Keratinocyte (primary cell): ENCODE data around the gene SYCE3. TPM values are rescaled to one million over a fixed set of nuclear protein-coding genes. Genes with fewer than 3 reads are reported as not detected.

ENCODE experiments used
- DNase-seq: peaks from one replicate; pipeline ENCODE4 v3.0.0-alpha.2; 2011; ENCODE audit warnings: low read depth, missing footprints, low spot score
- FAIRE-seq: peaks from 2 replicates; lab custom pipeline; 2011; peaks lifted over from hg19 to GRCh38; lab: Jason Lieb, UNC
- H2AFZ ChIP-seq: 2 replicates; pipeline ENCODE4 v1.6.0; 2012; ENCODE audit warnings: low read length, control low read depth, inconsistent platforms; ENCODE audit not compliant: control insufficient read depth
- H3K27ac ChIP-seq: 2 replicates; pipeline ENCODE4 v1.5.1; 2011; ENCODE audit warnings: low read length; ENCODE audit not compliant: control insufficient read depth, insufficient read depth
- H3K27me3 ChIP-seq: 3 replicates; pipeline ENCODE4 v1.6.0; 2011; ENCODE audit warnings: low read length; ENCODE audit not compliant: control insufficient read depth, insufficient read depth; ENCODE audit errors: extremely low read depth
- H3K36me3 ChIP-seq, 2 experiments: 2 replicates in 1 of 2; 3 replicates in 1 of 2; pipeline ENCODE4 v1.5.1; 2011; ENCODE audit warnings: low read length in 2 of 2, mild to moderate bottlenecking in 1 of 2; ENCODE audit not compliant: control insufficient read depth in 2 of 2, insufficient read depth in 2 of 2; ENCODE audit errors: extremely low read depth in 1 of 2
- H3K4me1 ChIP-seq: 3 replicates; pipeline ENCODE4 v1.5.1; 2011; ENCODE audit warnings: low read length; ENCODE audit not compliant: control insufficient read depth, insufficient read depth; ENCODE audit errors: extremely low read depth
- H3K4me2 ChIP-seq: 3 replicates; pipeline ENCODE4 v1.6.0; 2011; ENCODE audit warnings: low read depth, low read length; ENCODE audit not compliant: control insufficient read depth, insufficient read depth; ENCODE audit errors: extremely low read depth
- H3K4me3 ChIP-seq, 3 experiments: fragments of 200-600 bp in 1 of 3; sonication (generic) in 1 of 3; 2 replicates in 2 of 3; 3 replicates in 1 of 3; pipeline ENCODE4 v1.5.1; 2011 to 2016; ENCODE audit warnings: low read length in 3 of 3, mild to moderate bottlenecking in 3 of 3, control low read depth in 2 of 3, inconsistent platforms in 1 of 3, low read depth in 1 of 3, mixed read lengths in 1 of 3, mixed run types in 1 of 3, moderate library complexity in 1 of 3; ENCODE audit not compliant: control insufficient read depth in 2 of 3, insufficient read depth in 2 of 3; ENCODE audit errors: extremely low read depth in 1 of 3
- H3K79me2 ChIP-seq: 2 replicates; pipeline ENCODE4 v1.6.0; 2012; ENCODE audit warnings: low read length; ENCODE audit not compliant: control insufficient read depth, insufficient read depth
- H3K9ac ChIP-seq: 3 replicates; pipeline ENCODE4 v1.6.0; 2011; ENCODE audit warnings: low read length; ENCODE audit not compliant: control insufficient read depth, insufficient read depth; ENCODE audit errors: extremely low read depth
- H3K9me1 ChIP-seq: 3 replicates; pipeline ENCODE4 v1.6.0; 2011; ENCODE audit warnings: low read length; ENCODE audit not compliant: control insufficient read depth, insufficient read depth; ENCODE audit errors: extremely low read depth
- H3K9me3 ChIP-seq: 2 replicates; pipeline ENCODE4 v1.5.1; 2012; ENCODE audit warnings: low read depth, low read length; ENCODE audit not compliant: control insufficient read depth
- H4K20me1 ChIP-seq: 3 replicates; pipeline ENCODE4 v1.6.0; 2011; ENCODE audit warnings: low read length; ENCODE audit not compliant: control insufficient read depth, insufficient read depth; ENCODE audit errors: extremely low read depth
- EZH2 ChIP-seq: IDR thresholded peaks from one replicate; pipeline ENCODE4 v1.6.1; 2012; ENCODE audit warnings: inconsistent platforms, mild to moderate bottlenecking, low read length, moderate library complexity
- dilution Hi-C: fragments of 300-500 bp; cut with MboI; formaldehyde crosslinking; loops from one replicate; pipeline ENCODE4 v1.7.0; 2020; ENCODE audit warnings: low sequenced_read_pairs; ENCODE audit not compliant: extremely low pct_ligation_motif_present
- polyA plus RNA-seq, 5 experiments: library from polyadenylated mRNA; depleted of rRNA in 3 of 5; stranded (reverse) in 3 of 5; stranded (forward) in 1 of 5; unstranded in 1 of 5; fragments of >200 nt; gene quantifications; 1 replicate in 1 of 5; 2 replicates in 3 of 5; 3 replicates in 1 of 5; pipeline versions ENCODE4 v1.2.1 to v1.2.3, GENCODE V29; 2011 to 2012; ENCODE audit warnings: missing spikeins in 2 of 5, low read depth in 1 of 5, low replicate concordance in 1 of 5
- TF ChIP-seq, protein P1 (sequence below), 3 experiments: IDR thresholded peaks in 1 of 3; conservative IDR thresholded peaks in 1 of 3; optimal IDR thresholded peaks in 1 of 3; 2 replicates in 2 of 3; 3 replicates in 1 of 3; pipeline versions ENCODE3 to v1.5.1; 2011; ENCODE audit warnings: low read length in 3 of 3, mild to moderate bottlenecking in 3 of 3, moderate library complexity in 2 of 3, control low read depth in 1 of 3, inconsistent platforms in 1 of 3; ENCODE audit not compliant: insufficient read depth in 2 of 3; ENCODE audit errors: extremely low read depth in 1 of 3

SYCE3 gene
- polyA plus RNA-seq, 1 donor (not counting 4 experiments of a cell fraction or from before 2014, with no cell fraction given) = 0.17 TPM

- Histone ChIP-seq H3K27me3 (no peaks in the 10 kb centered on the region), H3K4me2 (no peak overlapping the region), H4K20me1 (no peaks in the 10 kb centered on the region), H3K9me1 (no peaks in the 10 kb centered on the region), H3K9me3 (no peaks in the 10 kb centered on the region), H3K9ac (no peak overlapping the region), H3K36me3 (peaks cover 16 to 22% of the 10 kb centered on the region in 2 experiments), H3K27ac (no peak overlapping the region), H3K79me2 (peaks cover 24% of the 10 kb centered on the region), H3K4me3 (no peak overlapping the region), H2AFZ (no peak overlapping the region), H3K4me1 (no peaks in the 10 kb centered on the region)
- FAIRE-seq (no peak), DNase-seq (no peak)
- TF ChIP-seq, protein P1, sequence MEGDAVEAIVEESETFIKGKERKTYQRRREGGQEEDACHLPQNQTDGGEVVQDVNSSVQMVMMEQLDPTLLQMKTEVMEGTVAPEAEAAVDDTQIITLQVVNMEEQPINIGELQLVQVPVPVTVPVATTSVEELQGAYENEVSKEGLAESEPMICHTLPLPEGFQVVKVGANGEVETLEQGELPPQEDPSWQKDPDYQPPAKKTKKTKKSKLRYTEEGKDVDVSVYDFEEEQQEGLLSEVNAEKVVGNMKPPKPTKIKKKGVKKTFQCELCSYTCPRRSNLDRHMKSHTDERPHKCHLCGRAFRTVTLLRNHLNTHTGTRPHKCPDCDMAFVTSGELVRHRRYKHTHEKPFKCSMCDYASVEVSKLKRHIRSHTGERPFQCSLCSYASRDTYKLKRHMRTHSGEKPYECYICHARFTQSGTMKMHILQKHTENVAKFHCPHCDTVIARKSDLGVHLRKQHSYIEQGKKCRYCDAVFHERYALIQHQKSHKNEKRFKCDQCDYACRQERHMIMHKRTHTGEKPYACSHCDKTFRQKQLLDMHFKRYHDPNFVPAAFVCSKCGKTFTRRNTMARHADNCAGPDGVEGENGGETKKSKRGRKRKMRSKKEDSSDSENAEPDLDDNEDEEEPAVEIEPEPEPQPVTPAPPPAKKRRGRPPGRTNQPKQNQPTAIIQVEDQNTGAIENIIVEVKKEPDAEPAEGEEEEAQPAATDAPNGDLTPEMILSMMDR (optimal IDR thresholded peaks at IDR 0.05 in 1 of 3, IDR thresholded peaks at IDR 0.05 in 1 of 3, conservative IDR thresholded peaks at IDR 0.05 in 1 of 3; ENCODE audit: extremely low read depth in 1 of 3, insufficient read depth in 2 of 3, low read length in 3 of 3) = no peak
- no peak for TF ChIP-seq EZH2
- dilution Hi-C loops = no loop called here
Measured at GRCh38 chr22:50517495-50518260, 45.0 kb downstream of the SYCE3 start.

- Histone ChIP-seq H3K9ac (no peak overlapping the region), H3K9me3 (no peaks in the 10 kb centered on the region), H3K79me2 (peaks cover 27% of the 10 kb centered on the region), H3K9me1 (no peaks in the 10 kb centered on the region), H3K4me2 (no peak overlapping the region), H3K4me1 (no peaks in the 10 kb centered on the region), H3K27me3 (no peaks in the 10 kb centered on the region), H2AFZ (no peak overlapping the region), H3K4me3 (no peak overlapping the region), H3K36me3 (peaks cover 12 to 17% of the 10 kb centered on the region in 2 experiments), H4K20me1 (no peaks in the 10 kb centered on the region), H3K27ac (no peak overlapping the region)
- TF ChIP-seq, protein P1 (optimal IDR thresholded peaks at IDR 0.05 in 1 of 3, IDR thresholded peaks at IDR 0.05 in 1 of 3, conservative IDR thresholded peaks at IDR 0.05 in 1 of 3; ENCODE audit: extremely low read depth in 1 of 3, insufficient read depth in 2 of 3, low read length in 3 of 3) = no peak
- TF ChIP-seq EZH2 = no peak
- dilution Hi-C loops = no loop called here
- FAIRE-seq = no peak
- DNase-seq = no peak
Measured at GRCh38 chr22:50516891-50517290, 45.8 kb downstream of the SYCE3 start.
